ENCODE results near the gene REPIN1.

Gene REPIN1

DNA sequence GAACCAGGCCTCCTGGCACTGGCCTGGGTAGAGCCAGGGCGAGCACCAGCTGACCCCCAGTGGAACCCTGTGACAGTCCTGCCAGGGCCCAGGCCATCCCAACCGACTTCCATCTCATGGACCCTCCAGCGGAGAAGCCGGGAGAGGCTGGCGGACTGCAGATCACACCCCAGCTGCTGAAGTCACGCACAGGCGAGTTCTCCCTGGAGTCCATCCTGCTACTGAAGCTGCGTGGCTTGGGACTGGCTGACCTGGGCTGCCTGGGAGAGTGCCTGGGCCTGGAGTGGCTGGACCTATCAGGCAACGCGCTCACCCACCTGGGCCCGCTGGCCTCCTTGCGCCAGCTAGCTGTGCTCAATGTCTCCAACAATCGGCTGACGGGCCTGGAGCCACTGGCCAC, 31.9 kb upstream of the REPIN1 start:
- DNase-seq (ENCODE audit: low read depth in 1 of 2, low spot score in 1 of 2) = no peak

DNA sequence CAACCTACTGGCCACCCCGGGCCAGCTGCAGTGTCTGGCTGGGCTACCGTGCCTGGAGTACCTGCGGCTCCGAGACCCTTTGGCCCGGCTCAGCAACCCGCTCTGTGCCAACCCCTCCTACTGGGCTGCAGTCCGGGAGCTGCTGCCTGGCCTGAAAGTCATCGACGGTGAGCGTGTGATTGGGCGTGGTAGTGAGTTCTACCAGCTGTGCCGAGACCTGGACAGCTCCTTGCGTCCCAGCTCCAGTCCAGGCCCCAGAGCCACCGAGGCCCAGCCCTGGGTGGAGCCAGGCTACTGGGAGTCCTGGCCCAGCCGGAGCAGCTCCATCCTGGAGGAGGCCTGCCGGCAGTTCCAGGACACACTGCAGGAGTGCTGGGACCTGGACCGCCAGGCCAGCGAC, 31.4 kb upstream of the REPIN1 start:
- DNase-seq (ENCODE audit: low read depth in 1 of 2, low spot score in 1 of 2) = no peak

DNA sequence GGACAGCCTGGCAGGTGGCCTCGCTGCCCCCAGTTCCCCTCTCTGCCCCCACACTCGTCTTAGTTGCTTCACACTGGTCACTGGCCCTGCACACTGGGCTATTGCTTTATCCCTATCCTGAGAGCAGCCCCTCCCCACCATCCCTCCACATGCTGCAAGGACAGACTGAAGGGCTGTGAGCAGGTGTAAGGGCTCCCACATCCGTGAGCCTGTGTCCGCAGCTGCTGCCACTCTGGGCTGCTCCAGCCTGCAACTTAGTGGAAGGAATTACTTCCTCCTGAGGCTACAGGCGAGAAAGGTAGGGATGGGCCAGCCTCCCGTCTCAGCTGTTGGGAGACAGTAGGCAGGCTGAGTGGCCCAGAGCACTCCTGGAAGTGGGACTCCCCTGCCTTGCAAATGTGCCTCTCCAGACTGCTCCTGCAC, 31.0 kb upstream of the REPIN1 start:
- DNase-seq (ENCODE audit: low read depth in 1 of 2, low spot score in 1 of 2) = no peak

DNA sequence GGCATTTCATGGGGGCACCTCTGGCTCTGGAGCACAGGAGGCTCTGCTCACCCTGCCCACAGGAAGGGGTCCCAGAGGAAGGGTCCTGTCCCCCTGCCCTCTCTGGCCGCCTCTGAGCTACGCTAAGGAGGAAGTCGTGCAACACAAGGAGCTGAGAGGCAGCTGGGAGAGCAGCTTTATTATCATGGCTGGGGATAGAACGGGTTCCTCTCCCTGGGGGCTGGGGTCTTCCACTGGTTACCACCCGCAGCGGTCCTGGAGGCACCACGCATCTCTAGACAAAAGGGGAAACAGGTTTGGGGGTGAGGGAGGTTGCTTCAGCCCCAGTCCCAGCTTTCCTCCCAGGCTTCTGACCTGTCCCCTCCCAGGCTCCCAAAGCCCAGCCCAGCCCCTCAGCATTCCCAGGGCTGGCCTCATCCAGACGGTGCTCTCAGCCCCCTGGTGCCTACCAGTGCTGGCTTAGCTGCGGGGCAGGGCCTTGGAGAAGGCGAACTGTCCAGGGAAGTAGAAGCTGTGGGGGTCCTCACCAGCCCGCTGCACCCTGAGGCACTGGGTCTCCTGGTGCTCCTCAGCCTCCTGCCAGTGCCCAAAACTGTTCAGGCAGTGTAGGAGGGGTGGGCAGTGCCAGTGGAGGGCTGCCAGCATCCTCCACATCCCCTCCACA, 30.3 kb upstream of the REPIN1 start:
- DNase-seq (ENCODE audit: low read depth in 1 of 2, low spot score in 1 of 2) = no peak

DNA sequence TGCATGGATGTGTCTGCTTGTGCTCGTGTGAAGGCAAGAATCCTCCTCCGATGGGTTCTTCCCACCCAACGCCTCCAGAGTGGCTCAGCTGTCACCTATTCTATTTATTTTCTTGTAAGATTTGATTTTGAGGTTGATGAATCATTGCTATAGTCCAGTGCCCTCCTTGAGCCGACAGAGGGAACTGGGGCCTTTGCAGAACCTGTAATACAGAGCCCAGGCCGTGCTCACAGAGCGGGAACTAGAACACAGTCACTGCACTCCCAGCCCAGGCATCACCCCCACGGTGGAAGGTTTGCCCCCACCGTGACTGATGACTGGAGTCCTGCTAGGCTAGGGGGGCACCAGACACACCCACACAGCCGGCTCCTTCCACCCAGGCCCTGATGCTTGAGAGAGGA, 29.2 kb upstream of the REPIN1 start:
- no peak for DNase-seq (ENCODE audit: low read depth in 1 of 2, low spot score in 1 of 2)

DNA sequence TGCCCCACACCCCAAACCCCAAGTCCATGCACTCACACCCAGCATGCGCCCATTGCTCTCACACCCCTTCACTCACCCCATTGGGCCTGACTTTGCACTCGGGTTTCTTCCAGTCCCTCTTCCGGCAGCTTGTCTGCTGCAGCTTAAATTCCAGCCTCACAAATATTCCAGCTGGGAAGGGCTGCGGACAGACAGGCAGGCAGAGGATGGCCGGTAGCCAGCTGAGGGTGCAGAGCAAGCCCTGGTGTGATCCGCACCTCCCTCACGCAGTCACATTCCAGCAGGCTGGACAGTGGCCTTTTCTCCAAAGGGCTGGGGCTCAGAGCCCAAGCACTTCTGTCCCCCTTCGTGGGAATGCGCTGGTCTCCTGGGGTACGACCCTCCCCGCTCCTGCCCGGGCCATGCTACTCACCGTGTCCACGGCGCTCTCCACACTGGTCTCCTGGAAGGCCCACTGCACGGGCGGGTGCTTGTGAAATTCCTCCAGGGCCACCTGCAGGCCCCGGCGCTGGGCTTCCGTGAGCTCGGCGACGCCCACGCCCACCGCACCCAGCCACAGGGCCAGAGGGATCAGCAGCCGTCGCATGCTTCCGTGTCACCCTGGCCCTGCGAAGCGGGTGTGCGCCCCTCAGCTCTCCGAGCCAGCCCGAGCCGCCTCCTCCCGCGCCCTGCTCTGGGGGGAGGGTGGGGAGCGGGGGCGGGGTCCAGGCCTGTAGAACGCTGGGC, 28.4 kb upstream of the REPIN1 start:
- DNase-seq (ENCODE audit: low read depth in 1 of 2, low spot score in 1 of 2) = no peak

DNA sequence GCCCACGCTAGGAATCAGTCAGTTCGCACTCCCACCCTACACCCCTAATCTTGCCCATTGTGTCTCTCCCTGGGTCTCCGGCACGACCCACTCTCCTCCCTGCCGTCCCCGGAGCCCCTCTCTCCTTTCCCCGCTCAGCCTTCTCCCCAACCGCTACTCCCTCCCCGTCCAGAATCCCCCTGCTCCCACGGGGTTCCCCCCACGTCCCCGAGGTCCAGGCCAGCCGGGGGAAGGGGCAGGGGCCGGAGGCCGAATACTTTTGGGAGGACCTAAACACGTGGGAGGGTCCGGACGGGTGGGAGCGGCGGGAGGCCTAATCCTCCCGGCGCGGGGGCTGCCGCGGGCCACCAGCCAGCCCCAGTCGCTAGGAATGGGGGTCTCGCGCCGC, 27.8 kb upstream of the REPIN1 start:
- no peak for DNase-seq (ENCODE audit: low read depth in 1 of 2, low spot score in 1 of 2)

DNA sequence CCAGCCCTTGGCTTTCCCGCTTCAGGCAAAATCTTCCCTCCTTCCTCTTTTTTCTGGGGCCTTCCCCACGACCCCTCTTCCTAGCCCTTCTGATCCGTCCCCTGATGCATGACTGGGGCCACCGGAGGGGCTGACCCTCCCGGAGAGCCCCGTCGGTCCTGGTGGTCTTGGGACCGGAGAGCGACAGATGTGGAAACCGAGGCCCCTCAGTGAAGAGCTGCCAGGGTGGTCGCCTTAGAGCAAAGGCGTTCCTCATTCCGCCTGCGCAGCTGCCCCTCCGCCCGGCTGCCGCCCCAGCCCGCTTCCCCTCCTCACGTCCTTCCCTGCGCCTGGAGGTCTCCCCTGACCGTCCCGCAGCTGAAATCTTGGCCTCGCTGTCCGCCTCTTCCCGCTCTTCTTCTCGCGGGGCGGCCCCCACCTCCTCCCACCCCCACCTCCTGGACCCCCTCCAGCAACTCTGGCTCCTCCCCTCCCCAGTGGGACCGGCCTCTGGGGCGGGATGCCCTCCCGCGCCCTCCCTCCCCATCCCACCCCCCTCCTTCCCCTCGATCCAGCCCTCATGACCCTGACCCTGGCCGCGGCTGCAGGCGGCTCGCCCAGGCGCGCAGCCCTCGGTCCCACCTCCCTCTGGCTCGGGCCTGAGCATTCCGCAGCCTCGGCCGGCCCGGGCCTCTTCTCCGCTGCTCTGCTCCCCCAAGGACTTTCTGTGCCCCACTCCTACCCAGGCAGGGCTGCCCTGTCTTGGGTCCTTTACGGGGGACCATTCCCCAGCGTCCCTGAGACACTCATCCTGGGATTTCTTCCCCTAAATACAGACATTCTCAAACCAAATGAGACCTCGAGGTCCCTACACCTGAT, 27.1 kb upstream of the REPIN1 start, which contains the start of gene RARRES2:
RARRES2 (minus strand) TSS at position 367 of the 858 bp plus-strand sequence. CDS start 1,020 bp downstream, outside the sequence.
- DNase-seq (ENCODE audit: low read depth in 1 of 2, low spot score in 1 of 2) = no peak

DNA sequence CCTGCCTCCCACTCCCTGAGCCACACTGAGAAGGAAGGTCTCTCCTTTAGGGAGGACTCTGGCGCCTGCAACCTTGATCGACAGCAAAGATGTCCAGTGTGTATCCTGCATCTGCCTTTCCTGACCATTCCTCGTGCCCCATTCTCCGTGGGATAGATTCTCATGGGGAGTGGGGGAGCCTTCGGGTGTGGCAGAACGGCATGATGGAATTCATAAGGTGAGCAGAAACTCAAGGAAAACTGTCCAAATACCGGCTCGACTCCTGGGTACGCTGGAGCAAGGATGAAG, 26.6 kb upstream of the REPIN1 start:
- DNase-seq (ENCODE audit: low read depth in 1 of 2, low spot score in 1 of 2) = no peak

DNA sequence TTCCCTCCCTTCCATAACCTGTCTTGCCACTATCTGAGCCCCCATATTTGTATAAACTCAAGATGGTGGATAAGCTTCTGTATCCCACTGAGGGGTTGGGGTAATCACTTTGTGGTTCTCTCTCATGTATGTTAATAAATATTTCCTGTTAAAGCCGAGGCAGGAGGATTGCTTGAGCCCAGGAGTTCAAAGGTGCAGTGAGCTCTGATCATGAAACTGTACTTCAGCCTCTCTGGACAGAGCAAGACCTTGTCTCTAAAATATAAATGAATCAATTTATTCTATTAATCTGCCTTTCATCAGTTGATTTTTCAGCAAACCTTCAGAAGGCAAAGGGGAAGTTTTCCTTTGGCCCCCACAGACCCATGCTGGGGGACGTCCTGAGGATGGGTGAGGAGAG, 25.4 kb upstream of the REPIN1 start:
- DNase-seq (ENCODE audit: low read depth in 1 of 2, low spot score in 1 of 2) = no peak

DNA sequence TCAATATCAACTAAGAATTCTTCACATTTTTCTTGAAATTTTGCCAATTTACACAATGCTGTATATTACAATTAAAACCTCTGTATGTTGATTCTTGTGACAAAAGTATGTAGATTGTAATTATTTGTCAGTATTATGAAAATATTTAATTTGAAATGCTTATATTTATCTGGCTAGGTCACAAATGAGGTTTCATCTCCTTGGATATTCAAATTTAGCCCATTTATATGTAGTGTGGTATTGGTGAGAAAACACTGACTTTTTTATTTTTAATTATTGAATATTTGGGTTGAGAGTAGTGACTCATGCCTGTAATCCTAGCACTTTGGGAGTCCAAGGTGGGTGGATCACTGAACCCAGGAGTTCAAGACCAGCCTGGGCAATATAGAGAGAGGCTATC, 24.3 kb upstream of the REPIN1 start:
- DNase-seq (ENCODE audit: low read depth in 1 of 2, low spot score in 1 of 2) = no peak

DNA sequence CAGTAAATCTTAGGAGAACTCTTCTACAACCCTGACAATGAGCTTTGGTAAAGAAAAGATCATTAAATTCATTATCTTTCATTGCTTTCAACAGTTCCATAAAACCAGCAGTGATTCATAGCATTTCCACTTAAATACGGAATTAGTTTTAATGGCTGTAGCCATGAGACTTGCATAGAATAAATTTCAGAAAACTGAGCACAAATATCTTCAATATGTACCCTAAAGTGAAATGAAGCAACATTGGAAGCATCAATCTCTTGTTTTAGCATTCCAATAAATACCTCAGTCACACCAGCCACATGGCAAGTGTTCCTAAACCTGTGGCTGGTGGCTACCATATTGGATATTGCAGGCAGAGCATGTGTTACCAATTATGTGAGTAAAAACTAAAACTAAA, 23.6 kb upstream of the REPIN1 start:
- no peak for DNase-seq (ENCODE audit: low read depth in 1 of 2, low spot score in 1 of 2)

DNA sequence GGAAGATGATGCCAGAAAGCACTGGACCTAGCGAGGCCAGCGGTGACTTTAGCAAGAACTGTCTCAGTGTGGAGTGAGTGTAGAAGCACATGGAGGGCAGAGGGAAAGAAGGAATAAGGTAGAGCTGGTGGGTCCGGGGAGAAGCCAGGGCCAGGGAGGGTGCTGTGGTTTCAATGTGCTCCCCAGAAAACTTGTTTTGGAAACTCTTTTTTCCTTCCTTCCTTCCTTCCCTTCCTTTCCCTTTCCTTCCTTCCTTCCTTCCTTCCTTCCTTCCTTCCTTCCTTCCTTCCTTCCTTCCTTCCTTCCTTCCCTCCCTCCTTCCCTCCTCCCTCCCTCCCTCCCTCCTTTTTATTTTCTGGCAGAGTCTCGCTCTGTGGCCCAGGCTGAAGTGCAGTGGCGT, 21.7 kb upstream of the REPIN1 start:
- no peak for DNase-seq (ENCODE audit: low read depth in 1 of 2, low spot score in 1 of 2)

DNA sequence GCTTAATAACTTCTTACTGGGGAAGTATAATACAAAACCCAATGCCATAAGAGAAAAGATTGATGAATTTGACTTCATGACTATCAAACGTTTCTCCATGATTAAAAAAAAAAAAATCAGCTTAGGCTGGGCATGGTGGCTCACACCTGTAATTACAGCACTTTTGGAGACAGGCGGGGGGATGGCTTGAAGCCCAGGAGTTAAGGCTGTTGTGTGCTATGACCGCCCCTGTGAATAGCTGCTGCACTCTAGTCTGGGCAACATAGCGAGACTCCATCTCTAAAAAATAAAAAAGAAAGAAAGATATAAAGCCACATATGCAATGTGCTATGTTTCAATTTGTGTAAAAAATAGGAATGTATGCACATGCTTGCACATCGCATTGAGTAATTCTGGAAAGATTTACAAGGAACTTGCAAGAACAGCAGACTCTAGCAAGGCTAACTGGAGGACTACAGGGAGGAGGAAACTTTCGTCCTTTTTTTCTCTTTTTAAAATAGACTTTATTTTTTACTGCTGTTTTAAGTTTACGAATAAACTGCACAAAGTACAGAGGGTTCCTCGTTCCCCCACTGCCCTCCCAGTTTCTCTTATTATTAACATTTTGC, 16.9 kb upstream of the REPIN1 start:
- DNase-seq (ENCODE audit: low read depth in 1 of 2, low spot score in 1 of 2) = no peak

DNA sequence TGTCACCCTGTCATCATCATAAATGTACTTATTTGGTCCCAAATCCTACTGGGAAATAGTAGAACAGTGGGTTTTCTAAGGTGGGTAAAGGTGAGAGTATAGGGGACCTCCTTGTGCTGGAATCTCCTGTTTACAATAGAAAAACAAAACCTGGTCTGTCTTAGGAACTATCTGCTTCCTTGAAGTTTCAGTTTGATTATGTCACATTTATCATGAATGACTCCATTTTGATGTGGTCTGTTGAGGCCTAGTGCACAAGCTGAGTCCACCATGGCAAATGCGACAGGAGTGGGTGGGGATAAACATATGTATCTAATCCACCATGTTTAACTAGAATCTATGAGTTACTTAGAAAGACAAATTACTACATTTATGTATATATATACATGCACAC, 13.0 kb upstream of the REPIN1 start:
- DNase-seq (ENCODE audit: low read depth in 1 of 2, low spot score in 1 of 2) = no peak

DNA sequence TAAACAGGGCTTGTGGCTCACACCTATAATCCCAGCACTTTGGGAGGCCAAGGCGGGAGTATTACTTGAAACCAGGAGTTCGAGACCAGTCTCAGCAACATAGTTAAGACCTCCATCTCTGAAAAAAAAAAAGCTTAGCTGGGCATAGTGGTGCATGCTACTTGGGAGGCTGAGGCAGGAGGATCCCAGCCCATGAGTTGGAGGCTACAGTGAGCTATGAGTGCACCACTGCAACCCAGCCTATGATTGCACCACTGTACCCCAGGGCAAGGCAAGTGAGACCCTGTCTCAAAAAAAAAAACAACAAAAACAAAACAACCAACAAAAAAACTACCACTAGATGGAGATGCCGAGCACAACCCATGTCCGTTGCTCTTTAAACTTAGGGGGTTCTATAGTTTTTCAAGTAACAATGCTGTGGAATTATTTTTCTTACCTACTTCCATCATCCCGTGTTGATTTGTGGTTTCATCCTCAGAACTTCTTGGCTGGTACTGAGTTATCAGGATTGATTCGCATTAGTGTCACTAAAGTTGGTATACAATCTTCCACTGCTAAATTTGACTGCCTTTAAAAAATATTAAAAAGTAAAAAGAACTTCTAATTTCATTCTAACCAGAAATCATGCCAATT, 12.2 kb upstream of the REPIN1 start:
- DNase-seq (ENCODE audit: low read depth in 1 of 2, low spot score in 1 of 2) = no peak

DNA sequence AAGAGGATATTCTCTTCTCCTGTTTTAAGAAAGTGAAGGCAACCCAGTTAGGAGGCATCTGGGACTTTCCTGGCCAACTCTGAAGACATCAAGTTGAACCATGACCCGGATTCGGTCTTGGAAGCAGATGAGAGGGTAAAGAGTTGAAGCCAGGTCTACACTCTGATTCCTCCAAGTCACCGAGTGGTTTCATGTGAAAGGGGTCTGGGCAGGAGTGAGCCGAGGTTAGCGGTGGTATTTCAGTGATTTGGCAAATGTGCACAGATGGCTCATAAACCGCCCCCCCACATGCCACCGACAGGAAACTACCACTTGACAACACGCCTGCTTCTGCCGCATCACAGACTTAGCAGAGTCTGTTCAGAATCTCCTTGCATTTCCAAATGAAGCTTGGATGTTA, 11.4 kb upstream of the REPIN1 start:
- peak in 1 of 2 donors; percentile 48 for DNase-seq (ENCODE audit: low read depth in 1 of 2, low spot score in 1 of 2)

DNA sequence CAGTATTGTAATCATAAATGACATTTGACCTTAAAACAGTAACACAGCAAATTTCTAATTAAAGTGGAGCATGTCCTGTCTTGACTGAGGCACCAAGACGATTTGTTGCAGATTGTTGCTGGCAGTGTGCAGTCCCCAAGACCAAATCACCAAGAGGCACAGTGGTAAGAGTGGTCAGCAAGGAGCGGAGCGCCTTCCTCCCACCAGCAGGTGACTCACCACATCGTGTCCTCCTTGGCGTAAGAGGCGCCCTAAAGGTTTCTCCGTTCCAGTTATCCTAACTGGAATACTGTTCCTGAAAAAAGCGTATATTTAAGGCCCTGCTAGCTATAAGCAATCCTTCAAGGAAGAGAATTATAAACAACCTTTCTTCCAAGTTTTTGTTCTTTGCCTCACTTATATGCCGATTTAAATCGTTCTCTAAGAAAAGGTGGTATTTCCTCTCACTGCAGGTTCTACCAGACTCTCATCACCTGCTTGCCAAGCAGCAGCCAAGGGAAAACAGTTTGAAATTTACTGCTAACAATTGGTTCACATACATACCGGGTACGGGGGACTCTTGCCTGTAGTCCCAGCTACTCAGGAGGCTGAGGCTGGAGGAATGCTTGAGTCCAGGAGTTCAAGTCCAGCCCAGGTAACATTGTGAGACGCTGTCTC, 10.7 kb upstream of the REPIN1 start:
- DNase-seq (ENCODE audit: low read depth in 1 of 2, low spot score in 1 of 2) = no peak

DNA sequence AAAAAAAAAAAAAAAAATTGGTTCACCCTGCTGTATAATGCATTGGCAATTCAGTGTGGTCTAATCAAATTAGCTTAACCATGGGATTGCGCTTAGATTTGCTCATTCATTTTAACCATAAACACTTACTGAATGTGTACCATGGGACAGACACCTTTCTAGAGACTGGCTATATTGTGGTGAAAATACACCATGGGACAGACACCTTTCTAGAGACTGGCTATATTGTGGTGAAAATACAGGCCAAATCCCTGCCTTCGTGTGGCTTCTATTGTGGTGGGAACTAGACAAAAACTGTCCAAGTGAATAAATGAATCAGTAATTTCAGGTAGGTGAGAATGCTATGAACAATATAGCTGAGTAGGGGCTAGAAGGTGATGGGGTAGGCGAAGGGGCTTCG, 10.2 kb upstream of the REPIN1 start:
- DNase-seq (ENCODE audit: low read depth in 1 of 2, low spot score in 1 of 2) = no peak

DNA sequence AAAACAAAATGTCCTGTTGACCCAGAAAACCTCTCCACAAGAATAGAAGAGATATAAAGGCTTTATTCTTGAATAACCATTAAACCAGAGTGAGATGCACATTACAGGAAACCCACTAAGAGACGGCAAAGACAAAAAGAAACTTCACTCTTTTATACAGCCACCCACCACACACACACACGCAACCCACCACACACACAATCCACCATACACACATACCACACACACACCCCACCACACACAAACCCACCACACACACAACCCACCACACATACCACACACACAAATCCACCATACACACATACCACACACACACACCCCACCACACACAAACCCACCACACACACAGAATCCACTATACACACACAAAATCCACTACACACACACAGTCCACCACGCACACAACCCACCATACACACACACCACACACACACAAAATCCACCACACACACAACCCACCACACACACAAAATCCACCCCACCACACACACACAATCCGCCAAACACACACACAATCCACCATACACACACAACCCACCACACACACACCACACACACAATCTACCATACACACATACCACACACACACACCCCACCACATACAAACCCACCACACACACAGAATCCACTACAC, 9.5 kb upstream of the REPIN1 start:
- no peak for DNase-seq (ENCODE audit: low read depth in 1 of 2, low spot score in 1 of 2)

Data from activated CD4-positive, alpha-beta T cell treated with anti-CD3 and anti-CD28 coated beads, Interleukin-2, amount 50 U/mL, for 24 hours (primary cell).